ENCODE results near the gene MORN5.
A peak's percentile ranks its signal among the peaks of the same experiment; 100 is the strongest.

MORN5 gene

DNA sequence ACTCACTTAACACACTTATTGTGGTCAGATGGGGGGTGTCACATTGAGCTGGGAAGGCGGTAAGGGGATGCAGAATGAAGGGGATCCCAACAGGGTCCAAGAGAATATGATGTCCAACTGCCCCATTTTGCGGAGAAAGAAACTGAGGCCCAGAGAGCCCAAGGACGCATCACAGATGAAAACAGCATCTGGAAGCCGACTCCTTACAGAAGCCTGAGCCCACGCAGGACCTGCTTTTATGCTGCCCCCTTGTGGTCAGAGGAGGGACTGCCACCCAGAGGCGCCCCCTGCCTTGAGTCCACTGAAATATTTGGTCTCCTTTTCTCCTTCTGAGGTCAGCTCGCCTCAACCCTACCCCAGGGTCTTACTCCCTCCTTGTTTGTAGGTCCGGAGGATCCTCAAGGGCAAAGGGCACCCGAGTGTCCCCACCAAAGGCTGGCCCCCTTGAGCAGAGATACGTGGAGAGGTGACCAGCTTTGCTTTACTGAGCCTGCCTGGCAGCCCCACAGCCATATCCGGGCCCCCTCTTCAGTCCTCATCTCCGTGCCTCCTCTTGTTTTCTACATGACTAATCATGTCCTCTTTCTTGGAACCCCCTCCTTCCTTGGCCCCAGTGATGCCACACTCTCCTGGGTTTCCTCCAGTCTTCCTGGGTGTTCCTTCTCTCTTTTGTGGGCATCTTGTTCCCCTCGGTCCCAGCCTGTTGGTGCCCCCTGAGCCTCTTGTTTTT, 36.6 kb upstream of the MORN5 start:
- FAIRE-seq (peak; percentile 84), DNase-seq (ENCODE audit: insufficient read length, low spot score) (peak; percentile 75)
- TF ChIP-seq POLR2A (IDR thresholded peaks at IDR 0.05; ENCODE audit: low read depth, low read length) = no peak
- no peak for TF ChIP-seq TAF1 (IDR thresholded peaks at IDR 0.05; ENCODE audit: low read depth, low read length)
- no peak for TF ChIP-seq POLR2AphosphoS5 (IDR thresholded peaks at IDR 0.05; ENCODE audit: low read depth, low read length)
- TF ChIP-seq PAX5 (IDR thresholded peaks at IDR 0.05; ENCODE audit: insufficient read depth, low read length, severe bottlenecking) = no peak
- TF ChIP-seq SPI1 (IDR thresholded peaks at IDR 0.05; ENCODE audit: low read depth, low read length) = no peak
- TF ChIP-seq POU2F2 (IDR thresholded peaks at IDR 0.05; ENCODE audit: low read depth, low read length) = no peak

DNA sequence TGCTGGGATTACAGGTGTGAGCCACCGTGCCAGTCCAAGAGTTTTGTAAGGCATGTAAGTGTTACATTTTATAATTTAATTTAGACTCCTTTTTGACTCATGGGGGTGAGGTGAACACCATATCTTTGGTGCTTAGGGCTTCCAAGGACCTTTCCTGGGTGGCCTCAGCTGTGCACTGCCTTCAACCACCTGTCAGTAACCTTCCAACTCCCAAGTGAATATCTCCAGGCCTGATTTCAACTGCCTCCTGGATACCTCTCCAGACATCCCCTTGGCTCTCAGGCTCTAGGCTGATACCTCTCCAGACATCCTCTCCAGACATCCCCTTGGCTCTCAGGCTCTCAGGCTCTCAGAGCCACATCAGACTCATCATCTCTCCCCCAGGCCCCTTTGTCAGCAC, 35.7 kb upstream of the MORN5 start:
- DNase-seq (ENCODE audit: insufficient read length, low spot score) = no peak
- no peak for FAIRE-seq
- TF ChIP-seq POLR2A (IDR thresholded peaks at IDR 0.05; ENCODE audit: low read depth, low read length) = no peak
- TF ChIP-seq POLR2AphosphoS5 (IDR thresholded peaks at IDR 0.05; ENCODE audit: low read depth, low read length) = no peak
- TF ChIP-seq SPI1 (IDR thresholded peaks at IDR 0.05; ENCODE audit: low read depth, low read length) = no peak
- TF ChIP-seq PAX5 (IDR thresholded peaks at IDR 0.05; ENCODE audit: insufficient read depth, low read length, severe bottlenecking) = no peak
- no peak for TF ChIP-seq TAF1 (IDR thresholded peaks at IDR 0.05; ENCODE audit: low read depth, low read length)
- no peak for TF ChIP-seq POU2F2 (IDR thresholded peaks at IDR 0.05; ENCODE audit: low read depth, low read length)

DNA sequence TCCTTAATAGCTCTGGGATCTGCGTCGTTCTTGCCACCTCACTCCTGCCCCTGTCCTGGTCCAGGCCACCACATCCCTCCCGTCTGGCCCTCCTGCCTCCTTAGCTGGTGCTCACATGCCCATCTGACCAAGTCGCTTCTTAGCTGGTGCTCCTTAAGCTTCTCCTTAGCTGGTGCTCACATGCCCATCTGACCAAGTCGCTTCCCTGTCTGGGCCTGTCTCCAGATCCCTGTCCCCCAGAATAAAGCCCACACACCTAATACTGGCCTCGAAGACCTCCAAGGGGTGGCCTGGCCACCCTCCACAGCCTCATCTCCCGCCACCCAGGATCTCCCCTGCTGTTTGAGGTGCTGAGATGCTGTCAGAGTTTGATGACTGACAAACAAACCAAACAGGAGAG, 35.2 kb upstream of the MORN5 start:
- FAIRE-seq (no peak), DNase-seq (ENCODE audit: insufficient read length, low spot score) (no peak)
- TF ChIP-seq POU2F2 (IDR thresholded peaks at IDR 0.05; ENCODE audit: low read depth, low read length) (no peak), SPI1 (IDR thresholded peaks at IDR 0.05; ENCODE audit: low read depth, low read length) (no peak), POLR2A (IDR thresholded peaks at IDR 0.05; ENCODE audit: low read depth, low read length) (no peak), POLR2AphosphoS5 (IDR thresholded peaks at IDR 0.05; ENCODE audit: low read depth, low read length) (no peak), TAF1 (IDR thresholded peaks at IDR 0.05; ENCODE audit: low read depth, low read length) (no peak)

DNA sequence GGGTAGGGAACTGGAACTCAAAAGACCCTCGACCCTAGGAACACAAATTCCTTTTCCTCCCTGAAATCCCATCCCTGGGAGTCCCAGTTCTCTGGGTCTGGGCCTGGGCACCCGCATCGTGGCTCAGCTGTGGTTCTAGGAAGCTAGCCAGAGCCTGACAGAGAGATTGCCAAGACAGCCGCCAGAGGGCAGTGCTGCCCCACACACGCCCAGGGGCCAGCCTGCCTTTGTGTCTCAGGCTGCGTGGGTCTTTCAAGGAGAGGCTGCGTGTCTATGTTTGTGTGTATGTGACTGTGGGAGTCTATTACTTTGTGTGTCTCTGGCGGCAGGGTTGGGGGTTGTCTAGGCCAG, 34.6 kb upstream of the MORN5 start:
- DNase-seq (ENCODE audit: insufficient read length, low spot score) (peak; percentile 88), FAIRE-seq (peak; percentile 69)
- TF ChIP-seq POLR2AphosphoS5 (IDR thresholded peaks at IDR 0.05; ENCODE audit: low read depth, low read length) (no peak), SPI1 (IDR thresholded peaks at IDR 0.05; ENCODE audit: low read depth, low read length) (no peak), TAF1 (IDR thresholded peaks at IDR 0.05; ENCODE audit: low read depth, low read length) (no peak), PAX5 (IDR thresholded peaks at IDR 0.05; ENCODE audit: insufficient read depth, low read length, severe bottlenecking) (no peak), POU2F2 (IDR thresholded peaks at IDR 0.05; ENCODE audit: low read depth, low read length) (no peak), POLR2A (IDR thresholded peaks at IDR 0.05; ENCODE audit: low read depth, low read length) (no peak)

DNA sequence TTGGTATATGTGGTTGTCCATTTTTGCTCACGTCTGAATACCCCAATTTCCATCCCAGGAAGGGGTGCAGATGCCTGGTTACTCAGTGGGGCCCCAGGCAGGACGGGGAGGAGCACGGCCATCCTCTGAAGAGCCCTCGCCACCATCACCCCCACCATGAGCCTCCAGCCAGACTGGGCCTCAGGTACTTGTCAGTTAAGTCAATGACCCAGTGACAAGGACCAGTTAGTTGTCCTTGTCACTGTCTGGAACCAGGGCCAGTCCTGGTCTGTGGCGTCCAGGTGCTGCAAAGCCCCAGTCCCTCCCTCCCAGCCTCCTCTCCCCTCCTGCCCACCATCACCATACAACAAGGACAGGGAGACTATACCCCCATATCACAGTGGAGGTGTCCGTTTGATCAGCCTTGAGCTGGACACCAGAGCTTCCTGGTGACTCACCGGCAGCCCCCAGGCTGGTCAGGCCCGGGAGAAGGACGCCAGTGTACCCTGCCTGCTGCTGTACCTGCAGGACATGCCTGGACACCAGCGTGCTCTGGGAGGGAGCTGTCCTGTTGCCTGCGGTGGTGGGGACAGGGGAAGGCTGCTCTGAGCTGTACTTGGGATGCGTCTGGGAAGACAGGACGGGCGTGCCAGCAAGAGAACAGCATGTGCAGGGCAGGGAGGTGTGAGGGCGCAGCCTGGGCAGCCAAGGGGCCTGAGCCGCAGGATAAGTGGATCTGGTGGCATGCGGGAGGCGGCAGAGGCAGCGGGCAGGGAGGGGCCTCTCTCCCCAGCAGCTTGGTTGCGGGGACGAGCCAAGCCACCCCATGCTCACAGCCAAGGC, 34.0 kb upstream of the MORN5 start:
- FAIRE-seq (no peak), DNase-seq (ENCODE audit: insufficient read length, low spot score) (no peak)
- no peak for TF ChIP-seq POLR2A (IDR thresholded peaks at IDR 0.05; ENCODE audit: low read depth, low read length)
- TF ChIP-seq TAF1 (IDR thresholded peaks at IDR 0.05; ENCODE audit: low read depth, low read length) = no peak
- TF ChIP-seq POU2F2 (IDR thresholded peaks at IDR 0.05; ENCODE audit: low read depth, low read length) = no peak
- no peak for TF ChIP-seq POLR2AphosphoS5 (IDR thresholded peaks at IDR 0.05; ENCODE audit: low read depth, low read length)
- no peak for TF ChIP-seq PAX5 (IDR thresholded peaks at IDR 0.05; ENCODE audit: insufficient read depth, low read length, severe bottlenecking)
- TF ChIP-seq SPI1 (IDR thresholded peaks at IDR 0.05; ENCODE audit: low read depth, low read length) = no peak

DNA sequence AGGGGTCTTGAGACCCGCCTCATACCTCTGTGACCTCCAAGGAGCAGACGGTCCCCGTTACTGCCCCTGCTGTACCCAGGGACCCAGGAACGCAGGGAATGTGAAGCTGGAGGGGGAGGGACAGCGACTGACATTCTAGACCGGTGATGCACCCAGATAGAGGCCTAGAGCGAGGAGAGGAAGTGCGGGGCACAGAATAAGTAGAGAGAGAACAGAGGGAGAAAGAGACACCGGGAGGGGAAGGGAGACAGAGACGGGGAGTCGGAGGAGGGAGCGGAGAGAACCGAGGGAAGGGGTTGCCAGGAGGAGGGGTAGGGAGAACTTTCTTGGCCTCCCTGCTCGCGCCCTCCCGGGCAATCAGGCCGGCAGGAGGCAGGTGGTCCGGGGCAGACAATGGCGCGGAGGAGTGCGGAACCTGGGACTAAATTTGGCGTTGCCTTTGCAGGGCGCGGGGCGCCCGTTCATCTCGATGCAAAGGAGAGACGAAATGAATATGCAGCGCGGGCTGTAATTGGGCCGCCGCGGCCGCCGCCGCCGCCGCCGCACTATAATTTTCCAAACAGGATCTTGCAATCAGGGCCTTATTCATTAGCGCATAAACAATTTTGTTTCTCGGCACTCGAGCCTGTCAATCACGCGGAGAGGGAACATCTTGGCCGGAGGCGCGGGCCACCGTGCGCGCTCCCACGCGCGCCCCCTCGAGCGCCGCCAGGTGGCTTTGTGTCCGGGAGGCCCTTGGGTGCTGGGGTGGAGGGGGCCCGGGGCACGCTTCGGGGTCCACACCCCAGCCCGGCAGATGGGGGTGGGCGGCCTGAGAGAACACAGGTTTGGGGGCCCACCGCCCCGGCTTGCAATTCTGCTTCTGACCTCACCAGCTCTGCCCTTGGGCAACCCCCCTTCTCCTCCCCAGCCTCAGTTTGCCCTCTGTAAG, 33.1 kb upstream of the MORN5 start:
- TF ChIP-seq POLR2AphosphoS5 (IDR thresholded peaks at IDR 0.05; ENCODE audit: low read depth, low read length) = no peak
- TF ChIP-seq SPI1 (IDR thresholded peaks at IDR 0.05; ENCODE audit: low read depth, low read length) = no peak
- TF ChIP-seq PAX5 (IDR thresholded peaks at IDR 0.05; ENCODE audit: insufficient read depth, low read length, severe bottlenecking) = no peak
- no peak for TF ChIP-seq POLR2A (IDR thresholded peaks at IDR 0.05; ENCODE audit: low read depth, low read length)
- no peak for TF ChIP-seq POU2F2 (IDR thresholded peaks at IDR 0.05; ENCODE audit: low read depth, low read length)
- TF ChIP-seq TAF1 (IDR thresholded peaks at IDR 0.05; ENCODE audit: low read depth, low read length) = no peak
- FAIRE-seq = no peak
- no peak for DNase-seq (ENCODE audit: insufficient read length, low spot score)

DNA sequence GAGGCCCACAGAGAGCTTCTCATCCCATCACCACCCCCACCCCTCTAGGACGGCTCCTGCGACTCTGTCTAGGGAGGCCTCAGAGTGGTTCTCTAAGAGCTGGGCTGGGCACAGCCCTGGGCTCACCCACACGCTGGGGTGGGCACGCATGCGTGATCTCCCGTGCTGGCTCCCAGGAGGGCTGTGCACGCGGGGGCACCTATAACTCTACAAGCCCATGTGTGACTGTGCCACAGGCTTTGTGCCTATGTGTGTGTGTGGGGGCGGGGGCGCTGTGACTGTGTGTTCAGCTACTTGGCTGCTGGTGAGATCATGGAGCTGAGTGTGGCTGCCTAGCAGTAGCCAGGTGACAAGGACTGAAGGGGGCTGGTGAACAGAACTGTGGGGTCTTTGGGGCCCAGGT, 32.3 kb upstream of the MORN5 start:
- no peak for TF ChIP-seq TAF1 (IDR thresholded peaks at IDR 0.05; ENCODE audit: low read depth, low read length)
- no peak for DNase-seq (ENCODE audit: insufficient read length, low spot score)
- FAIRE-seq = no peak

DNA sequence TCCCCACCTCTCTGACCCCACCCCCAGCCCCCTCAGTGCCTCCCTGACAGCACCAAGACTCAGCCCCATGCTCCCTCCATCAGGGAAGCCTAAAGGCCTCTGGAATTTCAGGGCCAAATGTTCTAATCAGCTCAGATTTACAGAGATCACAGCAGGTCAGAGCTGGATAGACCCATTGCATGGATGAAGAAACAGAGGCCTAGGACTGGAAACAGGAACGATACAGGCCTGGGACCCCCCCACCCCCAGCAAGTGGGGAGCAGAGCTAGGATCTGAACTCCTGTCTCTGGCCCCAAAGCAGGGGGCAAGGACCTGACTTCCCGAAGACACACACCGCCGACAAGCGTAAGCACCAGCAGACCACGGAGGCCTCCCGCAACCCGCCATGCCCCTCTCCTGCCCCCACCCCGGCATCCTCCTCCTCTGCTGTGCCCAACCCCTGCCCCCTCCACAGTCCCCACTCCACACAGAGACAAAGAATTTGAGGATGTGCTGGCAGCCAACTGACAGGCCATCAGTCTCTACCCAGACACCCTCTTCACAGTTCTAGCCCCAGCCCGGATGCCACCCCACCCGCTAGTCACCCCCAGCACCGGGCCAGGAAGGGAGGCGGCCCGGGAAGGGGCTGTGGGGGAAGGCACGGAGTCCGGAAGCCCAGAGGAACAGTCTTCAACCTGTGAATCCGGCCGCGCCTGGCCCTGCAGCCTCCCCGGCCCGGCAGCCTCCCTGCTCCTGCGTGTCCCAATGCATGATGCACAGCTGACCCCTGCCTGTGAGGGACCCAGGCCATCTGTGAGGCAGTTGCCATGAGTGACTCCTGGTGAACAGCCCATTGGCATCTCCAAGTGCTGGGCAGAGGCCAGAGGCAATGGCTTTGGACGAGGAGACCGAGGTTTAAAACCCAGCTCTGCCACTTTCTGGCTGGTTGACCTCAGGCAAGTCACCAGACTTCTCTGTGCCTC, 31.4 kb upstream of the MORN5 start:
- FAIRE-seq (no peak), DNase-seq (ENCODE audit: insufficient read length, low spot score) (no peak)
- no peak for TF ChIP-seq TAF1 (IDR thresholded peaks at IDR 0.05; ENCODE audit: low read depth, low read length)
- no peak for TF ChIP-seq PAX5 (IDR thresholded peaks at IDR 0.05; ENCODE audit: insufficient read depth, low read length, severe bottlenecking)
- TF ChIP-seq POU2F2 (IDR thresholded peaks at IDR 0.05; ENCODE audit: low read depth, low read length) = no peak
- TF ChIP-seq POLR2A (IDR thresholded peaks at IDR 0.05; ENCODE audit: low read depth, low read length) = no peak
- TF ChIP-seq SPI1 (IDR thresholded peaks at IDR 0.05; ENCODE audit: low read depth, low read length) = no peak
- no peak for TF ChIP-seq POLR2AphosphoS5 (IDR thresholded peaks at IDR 0.05; ENCODE audit: low read depth, low read length)

Data from GM12891 (cell line).